ENCODE data around the gene PDCD1.

PDCD1 gene

GRCh38 chr2:241870611-241871537 lies 12.2 kb upstream of the PDCD1 start:
- Histone ChIP-seq H3K27me3 (replicated peaks in 2 of 5; ENCODE audit: control insufficient read depth in 4 of 5, insufficient read depth in 5 of 5, low read length in 4 of 5) (peaks cover 0 to 11% (median 0%) of the 10 kb centered on the region in 5 experiments), H3K36me3 (ENCODE audit: control insufficient read depth in 4 of 4, insufficient read depth in 4 of 4, low read length in 3 of 4) (no peaks in the 10 kb centered on the region), H3K4me1 (ENCODE audit: control extremely low read depth in 1 of 4, control insufficient read depth in 4 of 4, insufficient read depth in 4 of 4, low read length in 3 of 4) (peaks cover 0 to 24% (median 21%) of the 10 kb centered on the region in 4 experiments), H3K27ac (ENCODE audit: insufficient read depth in 1 of 2, low read depth in 1 of 2, low read length in 2 of 2, poor library complexity in 1 of 2, severe bottlenecking in 2 of 2) (no peak overlapping the region), H3K4me3 (ENCODE audit: control insufficient read depth in 1 of 7, extremely low read depth in 1 of 7, insufficient read depth in 4 of 7, low read depth in 2 of 7, low read length in 6 of 7) (no peak overlapping the region), H3K9me3 (ENCODE audit: control extremely low read depth in 1 of 5, control insufficient read depth in 4 of 5, insufficient read depth in 2 of 5, low read depth in 1 of 5, low read length in 4 of 5) (peaks cover 0 to 7% (median 2%) of the 10 kb centered on the region in 5 experiments)
- ChIA-PET CTCF (interaction anchor here (1.5 kb wide), 1 partner anchor 26 kb away, joined by 3 read pairs; no protein-coding TSS in a partner anchor), POLR2A (interaction anchor here (0.6 kb wide), 1 partner anchor 168 kb away, joined by 8 read pairs; no protein-coding TSS in a partner anchor)
- 79% methylated on average over 26 of the region's 28 CpGs for WGBS (ENCODE audit: insufficient coverage)
- peak in 1 of 3 donors; percentile 26 for DNase-seq

- Histone ChIP-seq H3K36me3 (ENCODE audit: control insufficient read depth in 4 of 4, insufficient read depth in 4 of 4, low read length in 3 of 4) (no peaks in the 10 kb centered on the region), H3K9me3 (ENCODE audit: control extremely low read depth in 1 of 5, control insufficient read depth in 4 of 5, insufficient read depth in 2 of 5, low read depth in 1 of 5, low read length in 4 of 5) (peaks cover 0 to 5% (median 2%) of the 10 kb centered on the region in 5 experiments), H3K4me1 (ENCODE audit: control extremely low read depth in 1 of 4, control insufficient read depth in 4 of 4, insufficient read depth in 4 of 4, low read length in 3 of 4) (peaks cover 0 to 24% (median 21%) of the 10 kb centered on the region in 4 experiments), H3K4me3 (ENCODE audit: control insufficient read depth in 1 of 7, extremely low read depth in 1 of 7, insufficient read depth in 4 of 7, low read depth in 2 of 7, low read length in 6 of 7) (no peak overlapping the region), H3K27ac (ENCODE audit: insufficient read depth in 1 of 2, low read depth in 1 of 2, low read length in 2 of 2, poor library complexity in 1 of 2, severe bottlenecking in 2 of 2) (no peak overlapping the region), H3K27me3 (replicated peaks in 2 of 5; ENCODE audit: control insufficient read depth in 4 of 5, insufficient read depth in 5 of 5, low read length in 4 of 5) (peaks cover 0 to 18% (median 0%) of the 10 kb centered on the region in 5 experiments)
- 98% methylated on average over 28 of the region's 28 CpGs for WGBS (ENCODE audit: insufficient coverage)
- no peak for DNase-seq
- POLR2A ChIA-PET = interaction anchor here (0.6 kb wide), 1 partner anchor 167 kb away, joined by 8 read pairs; no protein-coding TSS in a partner anchor
- CTCF ChIA-PET = interaction anchor here (1.5 kb wide), 1 partner anchor 25 kb away, joined by 3 read pairs; no protein-coding TSS in a partner anchor
Observed at GRCh38 chr2:241870081-241870541, 11.4 kb upstream of the PDCD1 start.

DNA sequence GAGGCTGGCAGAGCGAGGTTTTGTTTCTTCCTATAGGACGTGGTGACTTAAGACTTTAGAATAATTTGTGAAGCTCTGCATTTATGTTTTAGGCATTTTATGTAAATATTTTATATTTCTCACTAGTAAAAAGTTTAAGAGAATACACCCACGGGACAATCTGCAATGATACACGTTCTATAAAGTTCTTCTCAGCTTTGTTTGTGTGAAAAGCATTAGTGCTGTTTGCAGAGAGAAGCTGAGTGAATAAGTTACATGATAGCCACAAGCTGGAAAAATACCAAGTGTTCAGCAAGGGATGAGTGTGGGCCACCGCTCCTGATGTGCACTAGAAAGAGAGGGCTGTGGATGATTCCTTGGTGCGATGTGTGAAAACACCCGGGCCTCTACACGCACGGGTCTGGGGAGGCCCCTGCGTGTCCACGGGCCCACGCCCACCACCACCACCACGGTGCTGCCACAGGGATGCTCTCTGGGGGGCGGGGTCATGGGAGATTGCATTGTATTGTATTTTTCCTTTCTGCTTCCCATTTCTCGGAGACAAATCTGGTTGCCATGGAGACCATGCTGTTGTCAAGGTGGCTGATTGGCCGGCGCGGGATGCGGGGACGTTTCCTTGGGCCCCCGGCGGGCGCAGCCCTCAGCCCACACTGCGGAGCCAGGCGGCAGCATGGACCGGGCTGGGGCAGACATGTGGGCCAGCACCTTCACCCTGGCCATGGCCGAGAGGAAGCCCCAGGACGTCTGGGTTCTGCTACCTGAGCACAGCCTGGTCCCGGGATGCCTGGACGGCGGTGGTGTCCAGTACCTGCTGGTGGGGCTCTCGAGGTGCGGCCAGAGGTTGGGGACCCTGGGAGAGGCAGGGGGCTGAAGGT lies 10.6 kb upstream of the PDCD1 start, which contains the start of gene RTP5:
Gene RTP5, plus strand, starts transcription at position 643 of the 875 bp plus-strand sequence. Its CDS starts 28 bp downstream, at position 671.
- Histone ChIP-seq H3K36me3 (ENCODE audit: control insufficient read depth in 4 of 4, insufficient read depth in 4 of 4, low read length in 3 of 4) (no peaks in the 10 kb centered on the region), H3K4me3 (ENCODE audit: control insufficient read depth in 1 of 7, extremely low read depth in 1 of 7, insufficient read depth in 4 of 7, low read depth in 2 of 7, low read length in 6 of 7) (no peak within 1 kb of the TSS)
- 88% methylated on average over 20 of the region's 33 CpGs for WGBS (ENCODE audit: insufficient coverage)

GRCh38 chr2:241868661-241869081 lies 10.0 kb upstream of the PDCD1 start:
- H3K27ac ChIP-seq (ENCODE audit: insufficient read depth in 1 of 2, low read depth in 1 of 2, low read length in 2 of 2, poor library complexity in 1 of 2, severe bottlenecking in 2 of 2) = no peak overlapping the region
- no peaks in the 10 kb centered on the region for H3K36me3 ChIP-seq (ENCODE audit: control insufficient read depth in 4 of 4, insufficient read depth in 4 of 4, low read length in 3 of 4)
- H3K4me1 ChIP-seq (ENCODE audit: control extremely low read depth in 1 of 4, control insufficient read depth in 4 of 4, insufficient read depth in 4 of 4, low read length in 3 of 4) = peaks cover 0 to 31% (median 27%) of the 10 kb centered on the region in 4 experiments
- no peak overlapping the region for H3K4me3 ChIP-seq (ENCODE audit: control insufficient read depth in 1 of 7, extremely low read depth in 1 of 7, insufficient read depth in 4 of 7, low read depth in 2 of 7, low read length in 6 of 7)
- POLR2A ChIA-PET = interaction anchor here (0.5 to 1.5 kb wide), 2 partner anchors 14 to 168 kb away, joined by 4 to 7 read pairs; no protein-coding TSS in a partner anchor
- CTCF ChIA-PET = interaction anchor here (0.6 to 4.1 kb wide), 10 partner anchors 8 to 268 kb away, joined by 3 to 21 read pairs (median 4); partner anchors contain the start of gene PDCD1
- no peaks in the 10 kb centered on the region for H3K9me3 ChIP-seq (ENCODE audit: control extremely low read depth in 1 of 5, control insufficient read depth in 4 of 5, insufficient read depth in 2 of 5, low read depth in 1 of 5, low read length in 4 of 5)
- H3K27me3 ChIP-seq (replicated peaks in 2 of 5; ENCODE audit: control insufficient read depth in 4 of 5, insufficient read depth in 5 of 5, low read length in 4 of 5) = peaks cover 0 to 29% (median 0%) of the 10 kb centered on the region in 5 experiments
- DNase-seq = no peak
- WGBS (ENCODE audit: insufficient coverage) = 70% methylated on average over 14 of the region's 15 CpGs

More for the DNA sequence above, 10.6 kb upstream of the PDCD1 start, which contains the start of gene RTP5:
- Histone ChIP-seq H3K4me1 (ENCODE audit: control extremely low read depth in 1 of 4, control insufficient read depth in 4 of 4, insufficient read depth in 4 of 4, low read length in 3 of 4) (peaks cover 0 to 25% (median 23%) of the 10 kb centered on the region in 4 experiments), H3K9me3 (ENCODE audit: control extremely low read depth in 1 of 5, control insufficient read depth in 4 of 5, insufficient read depth in 2 of 5, low read depth in 1 of 5, low read length in 4 of 5) (peaks cover 0 to 2% (median 0%) of the 10 kb centered on the region in 5 experiments), H3K27ac (ENCODE audit: insufficient read depth in 1 of 2, low read depth in 1 of 2, low read length in 2 of 2, poor library complexity in 1 of 2, severe bottlenecking in 2 of 2) (no peak within 1 kb of the TSS), H3K27me3 (replicated peaks in 2 of 5; ENCODE audit: control insufficient read depth in 4 of 5, insufficient read depth in 5 of 5, low read length in 4 of 5) (peaks cover 0 to 26% (median 0%) of the 10 kb centered on the region in 5 experiments)
- CTCF ChIA-PET = interaction anchor here (0.6 to 4.1 kb wide), 10 partner anchors 8 to 268 kb away, joined by 3 to 21 read pairs (median 4); partner anchors contain the start of gene PDCD1
- no peak for DNase-seq
- POLR2A ChIA-PET = no interaction called here

DNA sequence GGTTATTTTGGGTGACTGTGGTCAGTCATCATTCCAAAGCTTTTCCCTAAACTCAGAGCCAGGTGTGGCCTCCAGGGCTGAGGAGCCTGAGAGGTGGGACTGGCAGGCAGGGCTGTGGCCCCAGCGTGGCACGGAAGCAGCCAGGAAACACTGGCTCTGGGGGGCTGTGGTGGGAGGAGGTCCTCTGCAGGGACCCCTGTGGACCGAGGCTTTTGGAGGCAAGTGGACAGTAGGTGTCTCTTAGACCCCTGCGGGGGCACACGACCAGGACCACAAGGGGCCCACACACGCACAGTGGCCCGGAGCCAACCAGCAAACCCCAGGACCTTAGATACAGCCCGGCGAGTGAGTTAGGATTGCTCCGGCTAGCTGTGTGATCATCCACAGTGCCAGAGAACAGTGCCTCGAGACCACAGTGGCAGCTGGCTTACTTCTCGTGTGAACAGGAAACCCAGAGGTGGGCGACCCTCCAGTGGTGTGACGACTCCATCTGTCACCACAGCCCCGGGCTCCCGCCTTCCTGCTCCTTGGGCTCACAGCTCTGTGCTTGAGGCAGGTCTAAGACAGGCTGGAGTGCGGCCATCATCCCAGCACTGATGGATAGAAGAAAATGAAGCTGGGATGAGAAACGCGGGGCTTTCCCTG lies 9.2 kb upstream of the PDCD1 start:
- H3K27ac ChIP-seq (ENCODE audit: insufficient read depth in 1 of 2, low read depth in 1 of 2, low read length in 2 of 2, poor library complexity in 1 of 2, severe bottlenecking in 2 of 2) = no peak overlapping the region

More for the DNA sequence above, 9.2 kb upstream of the PDCD1 start:
- no peaks in the 10 kb centered on the region for H3K36me3 ChIP-seq (ENCODE audit: control insufficient read depth in 4 of 4, insufficient read depth in 4 of 4, low read length in 3 of 4)
- ChIA-PET POLR2A (interaction anchor here (0.5 to 1.5 kb wide), 2 partner anchors 13 to 167 kb away, joined by 4 to 7 read pairs; no protein-coding TSS in a partner anchor), CTCF (interaction anchor here (1.0 to 4.1 kb wide), 6 partner anchors 9 to 139 kb away, joined by 3 to 21 read pairs (median 6); partner anchors contain the start of gene PDCD1)
- H3K4me3 ChIP-seq (ENCODE audit: control insufficient read depth in 1 of 7, extremely low read depth in 1 of 7, insufficient read depth in 4 of 7, low read depth in 2 of 7, low read length in 6 of 7) = no peak overlapping the region
- no peaks in the 10 kb centered on the region for H3K9me3 ChIP-seq (ENCODE audit: control extremely low read depth in 1 of 5, control insufficient read depth in 4 of 5, insufficient read depth in 2 of 5, low read depth in 1 of 5, low read length in 4 of 5)
- peaks cover 0 to 35% (median 0%) of the 10 kb centered on the region in 5 experiments for H3K27me3 ChIP-seq (replicated peaks in 2 of 5; ENCODE audit: control insufficient read depth in 4 of 5, insufficient read depth in 5 of 5, low read length in 4 of 5)
- peak; percentile 55 to 90 (median 86) for DNase-seq
- 50% methylated on average over 17 of the region's 19 CpGs for WGBS (ENCODE audit: insufficient coverage)
- H3K4me1 ChIP-seq (ENCODE audit: control extremely low read depth in 1 of 4, control insufficient read depth in 4 of 4, insufficient read depth in 4 of 4, low read length in 3 of 4) = peaks cover 0 to 39% (median 34%) of the 10 kb centered on the region in 4 experiments

Data from common myeloid progenitor, CD34-positive (primary cell).